IPS DF 4.7 (cell line): ENCODE results near the gene DGKH.
"Not testable (repeated sequence)": the region's sequence is repeated elsewhere in the genome, so short reads cannot be mapped to it uniquely, and the experiment has no call there.

Experiments
- DNase-seq: peaks from one replicate; pipeline ENCODE4 v3.0.0-alpha.2; 2013; ENCODE audit warnings: low spot score; ENCODE audit errors: extremely low read depth

DGKH gene

DNA sequence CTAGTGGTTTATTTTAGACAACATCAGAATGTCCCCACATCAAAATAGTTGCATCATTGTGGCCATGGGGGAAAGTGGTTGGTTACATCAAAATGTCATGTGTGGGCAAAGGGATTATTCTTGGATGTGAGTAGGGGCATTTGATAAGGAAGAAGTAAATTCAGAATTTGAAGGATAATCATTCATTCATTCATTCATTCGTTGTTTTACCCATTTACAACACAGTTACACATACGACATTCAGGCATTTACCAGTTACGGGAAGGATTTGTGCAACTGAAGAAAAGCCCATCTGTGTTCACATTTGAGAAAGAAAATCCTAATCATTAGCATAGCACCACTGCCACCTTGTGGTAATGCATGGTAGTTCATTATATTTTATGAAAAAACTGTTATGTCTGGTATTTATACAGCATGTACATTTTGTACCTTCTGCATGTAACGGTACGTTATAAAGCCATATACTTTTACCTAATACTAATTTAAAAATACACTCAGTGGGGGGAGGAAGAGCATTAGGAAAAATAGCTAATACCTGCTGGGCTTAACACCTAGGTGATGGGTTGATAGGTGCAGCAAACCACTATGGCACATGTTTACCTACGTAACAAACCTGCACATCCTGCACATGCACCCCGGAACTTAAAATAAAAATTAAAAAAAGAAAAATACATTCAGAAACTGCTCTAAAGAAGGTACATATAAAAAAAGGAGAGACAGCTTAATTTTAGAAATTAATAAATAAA, 62.1 kb downstream of the DGKH start:
- DNase-seq, result no peak

DNA sequence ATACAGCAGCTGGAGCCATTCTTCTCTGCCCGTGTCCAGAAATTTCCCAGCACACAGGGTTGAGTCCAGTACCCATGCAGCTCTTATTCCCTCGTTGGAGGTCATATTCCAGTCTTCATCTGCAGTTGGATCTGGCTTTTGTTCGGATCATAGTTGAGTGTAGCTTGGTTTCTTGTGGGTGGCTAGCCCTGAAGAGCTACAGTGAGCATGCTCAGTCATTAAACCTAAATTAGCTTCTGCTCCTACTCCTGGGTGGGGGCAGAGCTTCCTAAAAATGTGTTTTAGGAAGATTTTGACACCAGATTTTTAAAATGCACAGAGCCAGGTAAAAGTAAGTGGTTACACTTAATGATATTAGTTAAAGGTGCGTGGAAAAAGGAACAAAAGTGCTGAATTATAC, 64.4 kb downstream of the DGKH start:
- DNase-seq, result no peak

DNA sequence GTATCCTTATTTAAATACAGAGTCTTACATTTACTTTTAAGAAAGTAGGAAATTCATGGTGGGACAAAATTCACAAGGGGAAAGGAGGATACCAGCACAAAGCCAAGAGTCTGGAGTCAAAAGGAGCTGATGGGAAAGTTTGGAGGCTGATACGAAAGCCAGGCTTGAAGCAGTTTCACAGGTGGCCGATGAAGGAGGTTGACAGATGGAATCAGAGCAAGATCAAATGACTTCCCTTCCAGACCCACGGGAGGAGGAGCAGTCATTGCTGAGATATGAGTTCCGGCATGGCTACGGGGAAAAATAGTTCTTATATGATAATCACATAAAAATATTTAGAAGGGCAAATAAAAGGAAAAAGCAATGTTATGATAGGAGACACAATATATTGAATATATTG, 65.0 kb downstream of the DGKH start:
- no peak for DNase-seq

DNA sequence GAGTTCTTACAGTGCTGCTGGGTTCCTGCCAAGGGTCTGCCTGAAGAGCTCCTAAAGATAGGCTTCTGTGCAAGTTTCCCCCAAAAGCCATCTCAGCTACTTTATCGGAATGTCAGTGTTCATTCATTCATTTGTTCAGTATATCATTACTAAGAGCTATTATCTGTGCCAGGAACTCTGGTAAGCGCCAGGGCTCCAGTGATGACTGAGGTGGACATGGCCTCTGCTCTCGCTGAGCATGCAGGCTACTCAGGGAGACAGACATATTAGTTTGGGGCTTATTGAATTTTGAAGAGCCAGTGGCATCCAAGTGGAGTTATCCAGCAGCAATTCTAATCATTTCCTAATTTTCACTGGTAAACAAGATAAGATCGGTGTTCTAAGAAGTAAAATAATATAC, 65.8 kb downstream of the DGKH start:
- no peak for DNase-seq

DNA sequence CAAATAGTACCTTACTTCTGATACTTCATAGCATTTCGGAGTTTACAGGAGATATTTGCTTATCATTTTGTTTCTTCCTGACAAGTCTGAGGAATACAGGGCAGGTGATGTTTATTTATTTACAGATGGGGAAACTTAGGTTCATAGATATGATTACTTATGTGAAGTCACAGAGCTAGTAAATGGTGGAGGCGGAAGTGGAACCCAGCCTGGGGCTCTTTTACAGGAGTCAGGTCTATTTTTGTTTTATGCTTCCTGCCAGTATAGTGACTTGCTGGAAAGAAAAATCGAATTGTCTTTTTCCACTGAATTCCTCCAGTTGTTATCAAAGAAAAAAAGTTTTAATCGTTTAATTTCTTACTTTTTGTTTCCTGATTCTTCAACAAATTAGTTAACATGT, 66.5 kb downstream of the DGKH start:
- DNase-seq, result no peak

DNA sequence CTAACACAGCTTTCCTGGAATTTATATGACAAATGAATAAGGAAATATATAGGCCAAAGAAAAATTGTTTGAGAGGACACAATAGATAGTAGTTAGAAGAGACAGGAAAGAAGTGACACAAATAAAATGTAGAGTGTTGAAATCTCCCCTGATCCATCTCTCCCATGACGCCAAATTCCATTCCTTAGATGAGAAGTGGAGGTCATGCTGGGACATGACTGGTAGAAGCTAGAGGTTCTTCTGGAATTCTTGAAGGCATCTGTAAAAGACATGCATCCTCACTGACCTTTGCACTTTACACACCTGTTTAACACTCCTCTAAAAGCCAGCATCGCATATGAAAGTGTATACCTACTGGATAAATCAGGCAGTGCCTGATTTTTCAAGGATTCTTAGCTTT, 67.8 kb downstream of the DGKH start:
- DNase-seq, result no peak

DNA sequence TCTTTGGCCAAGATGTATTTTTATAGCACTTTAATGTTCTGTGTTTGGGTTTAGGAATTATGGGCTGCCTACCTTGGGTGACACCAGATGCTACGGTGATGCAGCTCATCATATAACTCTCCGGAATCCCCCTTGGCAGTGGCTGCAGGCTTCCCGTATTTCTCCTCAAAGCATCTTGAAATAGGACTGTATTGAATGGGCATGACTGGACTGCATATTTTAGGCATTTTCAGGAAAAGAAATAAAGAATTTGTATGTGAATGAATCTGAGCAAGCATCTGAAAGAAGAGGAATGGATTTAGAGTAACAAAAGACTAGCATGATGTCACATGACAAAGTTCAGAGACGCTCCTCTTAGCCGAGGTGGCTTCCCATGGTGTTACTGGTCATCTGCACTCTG, 70.6 kb downstream of the DGKH start:
- DNase-seq, result no peak

DNA sequence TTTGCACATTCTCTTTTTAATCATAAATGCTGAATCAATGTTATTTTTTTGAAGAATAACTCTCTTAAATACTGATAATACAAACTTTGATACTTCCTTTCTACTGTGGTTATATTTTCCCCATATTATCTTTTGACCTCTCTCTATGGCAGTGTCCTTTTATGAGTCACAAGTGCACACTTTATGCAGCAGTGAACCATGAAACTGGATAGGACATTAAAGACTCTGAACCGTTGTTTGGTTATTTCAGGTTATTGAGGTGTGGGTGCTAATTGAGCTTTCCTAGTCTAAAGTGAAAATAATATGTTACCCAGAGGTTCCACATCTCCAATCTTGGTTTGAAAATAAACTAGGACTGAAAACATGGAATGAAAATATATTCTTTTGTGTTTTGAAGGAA, 71.4 kb downstream of the DGKH start:
- no peak for DNase-seq

DNA sequence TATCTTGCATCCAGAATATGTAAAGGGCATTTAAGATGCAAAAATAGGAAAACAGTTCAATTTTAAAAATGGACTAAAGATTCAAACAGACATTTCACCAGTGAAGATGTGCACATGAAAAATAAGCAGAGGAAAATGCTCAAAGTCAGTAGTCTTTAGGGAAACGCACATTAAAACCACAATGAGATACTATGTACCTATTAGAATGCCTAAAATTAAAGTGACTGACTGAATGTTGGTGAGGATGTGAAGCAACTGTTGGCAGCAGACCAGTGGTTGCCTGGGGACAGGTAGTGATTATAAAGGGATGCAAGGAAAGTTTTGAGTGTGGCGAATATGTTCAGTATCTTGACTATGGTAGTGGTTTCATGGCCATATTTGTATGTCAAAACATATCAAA, 75.2 kb downstream of the DGKH start:
- DNase-seq, result no peak

DNA sequence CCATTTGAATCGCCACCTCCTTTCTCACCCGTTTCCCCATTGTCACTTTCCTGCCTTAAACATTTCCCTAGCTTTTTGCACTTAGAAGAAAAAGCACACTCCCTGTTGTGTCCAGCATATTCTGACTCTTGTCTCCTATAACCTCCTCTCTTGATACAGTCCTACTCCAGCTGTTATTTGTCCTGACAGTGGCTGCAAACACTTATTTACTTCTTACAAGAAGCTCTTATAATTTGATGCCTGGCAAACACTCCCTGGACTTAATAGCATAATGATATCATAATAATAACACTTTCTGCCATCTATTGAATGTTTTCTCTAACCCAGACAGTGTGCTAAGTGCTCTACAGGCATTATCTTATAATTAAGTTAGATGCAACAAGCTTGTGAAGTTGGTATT, 76.6 kb downstream of the DGKH start:
- DNase-seq, result no peak

DNA sequence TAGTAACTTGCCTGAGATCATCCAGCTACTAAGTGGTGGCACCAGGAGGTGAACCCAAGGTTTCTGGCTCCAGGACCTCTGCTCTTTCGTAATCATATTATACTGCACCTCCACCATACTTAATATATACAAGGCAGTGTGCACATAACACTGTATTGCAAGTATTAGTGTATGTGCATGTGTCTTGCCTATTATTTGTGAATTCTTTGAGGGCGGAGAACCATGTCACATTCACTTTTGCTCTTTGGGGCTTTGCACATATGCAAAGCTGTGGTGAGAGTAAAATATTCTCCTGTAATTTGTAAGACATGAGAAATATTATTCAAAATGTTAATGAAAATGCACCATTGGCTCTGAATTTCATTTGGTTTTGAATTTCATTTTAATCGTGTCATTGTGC, 78.6 kb downstream of the DGKH start:
- no peak for DNase-seq

DNA sequence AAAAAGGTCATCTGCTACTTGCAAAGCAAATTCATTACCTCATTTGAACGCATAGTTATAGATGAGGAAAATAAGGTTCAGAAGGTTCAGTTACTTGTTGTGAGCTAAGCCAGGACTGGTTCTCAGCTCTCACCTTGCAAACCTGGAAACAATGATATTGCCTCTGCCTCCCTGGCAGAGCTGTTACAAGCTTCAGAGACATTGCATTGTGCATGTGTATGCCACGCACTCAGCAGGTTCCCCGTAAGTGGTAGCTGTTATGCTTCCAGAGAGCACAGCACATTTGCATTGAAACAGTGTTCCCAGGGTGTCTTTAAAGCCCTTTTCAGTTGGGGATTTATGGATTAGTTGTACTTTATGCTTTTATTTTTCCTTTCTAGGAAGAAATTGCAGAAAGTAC, 80.6 kb downstream of the DGKH start:
- DNase-seq, result no peak

DNA sequence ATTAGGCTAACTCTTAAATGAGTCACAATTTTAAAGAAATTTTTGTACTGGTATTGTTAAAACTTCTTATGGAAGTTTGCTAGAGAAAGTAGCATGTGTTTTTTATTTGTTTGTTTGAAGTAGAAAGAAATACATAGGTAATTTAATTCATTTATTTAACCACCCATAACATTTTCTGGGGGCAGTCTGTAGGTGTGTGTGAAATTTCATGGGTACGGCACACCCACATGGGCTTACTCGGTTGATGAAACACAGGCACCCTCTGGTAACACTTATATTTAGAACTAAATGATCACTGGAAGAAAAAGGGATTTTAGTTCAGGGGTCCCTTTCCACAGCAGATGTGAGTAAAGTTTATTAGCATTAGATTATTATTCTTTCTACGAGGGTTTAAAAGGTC, 88.1 kb downstream of the DGKH start:
- DNase-seq, result no peak

DNA sequence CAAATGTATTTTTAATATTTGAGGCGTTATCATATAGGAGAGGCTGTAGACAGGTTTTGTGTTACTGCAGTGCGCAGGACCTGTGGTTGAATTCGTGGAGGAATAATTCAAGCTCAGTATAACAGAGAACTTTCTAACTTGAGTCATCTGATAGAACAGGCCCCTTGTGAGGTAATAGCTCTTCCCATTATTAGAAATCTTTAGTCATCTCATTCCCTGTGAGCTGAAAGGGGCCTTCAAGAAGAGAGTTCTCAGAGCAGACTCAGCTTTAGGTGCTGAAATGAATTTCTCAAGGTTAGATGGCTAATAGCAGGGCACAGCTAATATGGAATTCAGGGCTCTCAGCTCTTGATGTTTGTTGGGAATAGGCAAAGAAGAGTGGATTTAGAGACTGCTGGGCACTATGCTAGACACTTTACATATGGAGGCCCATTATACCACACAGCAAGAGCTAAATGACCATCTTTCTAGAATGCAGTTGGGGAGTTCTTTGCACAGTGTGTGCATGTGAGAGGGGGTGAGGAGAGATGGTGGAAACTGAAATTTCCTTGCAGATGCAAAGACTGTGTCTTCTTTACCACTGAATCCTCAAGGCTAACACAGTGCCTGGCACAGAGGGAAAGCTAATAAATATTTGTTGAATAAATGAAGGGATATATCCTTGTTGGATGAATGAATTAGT, 89.5 kb downstream of the DGKH start:
- DNase-seq, result no peak

DNA sequence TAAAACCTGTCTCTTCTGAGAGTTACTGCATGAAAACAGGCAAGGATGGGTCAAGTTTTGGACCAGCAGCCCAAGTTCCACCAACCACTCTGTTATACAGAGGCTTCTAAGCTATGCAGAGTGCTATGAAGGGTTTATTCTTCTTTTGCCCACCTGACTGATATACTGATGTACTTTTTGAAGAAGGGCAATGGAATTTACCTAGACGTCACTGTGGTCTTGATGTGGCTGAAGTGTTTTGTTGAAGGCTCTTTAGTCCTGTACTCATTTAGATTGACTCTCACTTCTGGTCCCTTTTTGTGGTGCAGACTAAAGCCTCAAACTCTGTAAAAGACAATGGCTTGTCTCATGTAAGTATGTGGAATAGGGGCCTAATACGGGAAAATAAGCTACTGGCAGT, 92.0 kb downstream of the DGKH start:
- DNase-seq, result no peak

DNA sequence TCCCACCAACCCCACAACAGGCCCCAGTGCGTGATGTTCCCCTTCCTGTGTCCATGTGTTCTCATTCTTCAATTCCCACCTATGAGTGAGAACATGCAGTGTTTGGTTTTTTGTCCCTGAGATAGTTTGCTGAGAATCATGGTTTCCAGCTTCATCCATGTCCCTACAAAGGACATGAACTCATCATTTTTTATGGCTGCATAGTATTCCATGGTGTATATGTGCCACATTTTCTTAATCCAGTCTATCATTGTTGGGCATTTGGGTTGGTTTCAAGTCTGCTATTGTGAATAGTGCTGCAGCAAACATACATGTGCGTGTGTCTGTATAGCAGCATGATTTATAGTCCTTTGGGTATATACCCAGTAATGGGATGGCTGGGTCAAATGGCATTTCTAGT, 92.6 kb downstream of the DGKH start:
- DNase-seq, result not testable (repeated sequence)

DNA sequence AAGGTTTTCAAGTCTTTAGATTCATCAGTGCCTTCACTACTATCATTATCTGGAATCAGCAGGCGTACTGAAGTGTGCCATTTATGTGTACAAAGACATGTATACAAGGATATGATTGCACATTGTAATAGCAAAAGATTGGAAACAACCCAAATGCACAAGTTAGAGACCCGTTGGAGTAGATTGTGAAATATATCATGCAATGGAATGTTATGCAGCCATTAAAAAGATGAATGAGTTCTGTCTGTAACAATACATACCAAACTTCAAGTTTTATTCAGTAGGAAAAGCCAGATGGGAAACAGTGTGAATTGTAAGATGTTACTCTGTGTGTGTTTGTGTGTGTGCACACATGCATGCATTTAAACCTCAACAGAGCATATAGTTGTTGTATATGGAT, 97.9 kb downstream of the DGKH start:
- no peak for DNase-seq

DNA sequence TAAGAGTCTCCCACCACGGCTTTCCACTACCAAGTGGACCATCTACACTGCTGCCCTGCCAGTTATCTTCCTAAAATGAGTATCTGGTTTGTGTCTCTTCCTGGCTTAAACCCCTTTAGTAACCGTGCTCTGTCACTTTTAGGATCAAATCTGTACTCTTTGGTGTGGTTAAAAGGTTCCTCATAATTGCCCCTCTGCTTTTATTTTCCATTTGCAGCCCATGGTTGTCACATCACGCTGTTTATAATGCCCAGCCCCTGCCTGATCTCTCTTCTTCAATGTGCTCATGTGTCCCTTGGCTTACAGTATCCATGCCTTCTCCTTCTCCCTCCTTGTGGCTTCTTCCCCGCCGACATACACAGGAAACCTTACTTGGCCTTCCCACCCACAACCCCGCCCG, 100.1 kb downstream of the DGKH start:
- no peak for DNase-seq

DNA sequence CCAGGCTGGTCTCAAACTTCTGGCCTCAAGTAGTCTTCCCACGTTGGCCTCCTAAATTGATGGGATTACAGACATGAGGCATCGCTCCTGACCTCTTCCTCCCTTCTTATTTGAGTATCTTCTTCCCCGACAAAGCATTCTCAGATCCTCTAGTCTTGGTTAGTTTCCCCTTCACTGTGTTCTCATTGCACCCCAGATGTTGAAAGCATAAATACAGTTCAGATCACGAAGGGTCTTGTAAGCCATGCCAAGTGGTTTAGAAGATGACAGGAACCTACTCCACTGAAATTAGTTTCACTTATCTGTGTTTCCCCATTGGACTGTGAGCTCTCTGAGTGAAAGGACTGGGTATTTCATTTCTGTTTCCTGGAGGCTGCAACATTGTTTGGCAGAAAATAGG, 100.7 kb downstream of the DGKH start:
- no peak for DNase-seq

DNA sequence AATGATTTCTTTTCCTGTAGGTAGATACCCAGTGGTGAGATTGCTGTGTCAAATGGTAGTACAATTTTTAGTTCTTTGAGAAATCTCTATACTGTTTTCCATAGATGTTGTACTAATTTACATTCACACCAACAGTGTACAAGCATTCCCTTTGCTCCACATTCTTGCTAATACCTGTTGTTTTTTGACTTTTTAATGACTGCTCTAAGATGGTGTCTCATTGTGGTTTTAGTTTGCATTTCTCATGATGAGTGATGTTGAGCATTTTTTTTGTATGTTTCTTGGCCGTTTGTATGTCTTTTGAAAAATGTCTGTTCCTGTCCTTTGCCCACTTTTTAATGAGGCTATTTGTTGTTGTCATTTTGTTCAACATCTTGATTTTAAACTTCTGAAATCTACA, 103.3 kb downstream of the DGKH start:
- no peak for DNase-seq

DNA sequence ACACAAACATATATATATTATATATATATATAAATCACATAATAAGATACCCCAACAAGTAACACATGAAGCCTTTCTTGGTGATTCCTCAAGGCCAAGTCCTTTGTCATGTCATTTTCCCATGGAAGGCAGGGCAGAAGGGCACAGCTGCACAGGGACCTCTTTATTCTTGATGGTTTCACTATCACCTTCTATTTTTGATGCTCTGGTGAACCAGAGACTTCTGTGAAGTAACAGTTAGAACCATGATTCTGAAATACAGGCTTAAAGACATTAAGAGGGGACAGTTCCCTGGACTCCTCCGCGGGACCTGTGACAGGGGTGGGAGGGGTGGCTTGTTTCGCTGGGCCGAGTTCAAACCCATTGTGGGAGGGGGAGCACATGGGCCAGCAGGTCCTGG, 104.0 kb downstream of the DGKH start:
- no peak for DNase-seq

DNA sequence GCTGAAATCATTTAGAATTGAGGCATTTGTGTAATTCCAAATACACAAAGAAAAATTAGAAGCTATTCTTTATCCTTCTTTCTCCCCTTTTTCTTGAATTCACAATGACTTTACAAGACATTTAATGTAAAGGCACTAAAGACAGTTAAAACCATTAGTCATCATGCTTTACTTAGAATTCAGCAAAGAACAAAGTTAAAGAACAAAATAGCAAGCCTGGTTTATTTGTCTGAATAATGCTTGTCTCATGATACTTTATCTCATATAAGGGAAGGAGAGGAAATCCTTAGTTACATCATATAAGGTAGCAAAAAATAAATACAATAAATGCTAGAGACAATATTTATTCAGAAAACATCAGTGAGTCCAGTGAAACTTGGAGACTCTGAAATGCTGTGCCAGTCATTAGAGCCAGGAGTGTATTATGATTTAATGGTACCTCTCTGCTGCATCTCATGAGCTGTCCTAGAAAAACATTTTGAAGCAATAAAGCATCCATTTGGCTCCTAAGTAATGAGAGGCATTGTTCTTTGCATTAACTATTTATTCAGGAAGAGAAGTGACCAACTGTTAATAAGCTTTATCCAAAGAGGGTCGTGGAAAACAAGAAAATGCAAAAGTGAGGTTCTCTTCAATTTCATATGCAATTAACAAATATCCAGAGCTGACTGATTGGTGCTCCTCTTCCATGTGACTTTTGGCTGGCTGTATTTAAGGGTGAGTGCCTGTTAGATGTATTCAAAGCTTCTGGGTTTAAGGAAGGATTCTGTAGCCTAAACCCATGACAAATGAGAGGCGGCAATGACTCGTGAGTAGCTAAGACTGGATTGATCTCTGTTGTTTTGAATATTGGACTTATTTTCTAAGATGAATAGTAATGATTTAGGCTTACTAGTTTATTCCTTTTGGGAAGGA, 105.0 kb downstream of the DGKH start:
- DNase-seq, result no peak
